ENCODE data around the gene RBM10. TPM values are rescaled to one million over a fixed set of nuclear protein-coding genes. Genes with fewer than 3 reads are reported as not detected.

The RBM10 gene
- total and polyA plus RNA-seq, 2 donors (not counting 1 experiment from before 2014, with no cell fraction given) = 48.7 to 51.6 TPM

- ATAC-seq (ENCODE audit: low read depth) (no peak), DNase-seq (no peak)
- CTCF ChIA-PET = interaction anchor here (0.5 kb wide), 1 partner anchor 191 kb away, joined by 3 read pairs; no protein-coding TSS in a partner anchor
- peaks cover 0 to 46% of the 10 kb centered on the region in 2 experiments for H3K36me3 ChIP-seq (replicated peaks in 1 of 2; ENCODE audit: control extremely low read depth in 1 of 2, control insufficient read depth in 1 of 2, extremely low read depth in 1 of 2, insufficient read depth in 2 of 2, low read length in 1 of 2)
- intact Hi-C loops (cut with micrococcal nuclease) = no loop called here
- H3K9me3 ChIP-seq (ENCODE audit: control extremely low read depth in 1 of 3, control insufficient read depth in 2 of 3, insufficient read depth in 1 of 3, low read length in 2 of 3) = no peaks in the 10 kb centered on the region
- no peak overlapping the region for H3K27ac Mint-ChIP-seq
- H3K27me3 ChIP-seq (replicated peaks in 1 of 4; ENCODE audit: control extremely low read depth in 1 of 4, control insufficient read depth in 3 of 4, insufficient read depth in 4 of 4, low read length in 3 of 4) = no peaks in the 10 kb centered on the region
- H3K27me3 Mint-ChIP-seq = no peaks in the 10 kb centered on the region
- no peak overlapping the region for H3K27ac ChIP-seq (ENCODE audit: low read length in 2 of 2)
- no peaks in the 10 kb centered on the region for H3K4me1 ChIP-seq (ENCODE audit: control insufficient read depth in 2 of 2, insufficient read depth in 2 of 2, low read length in 2 of 2)
- peaks cover under 1% of the 10 kb centered on the region for H4K20me1 ChIP-seq (ENCODE audit: control insufficient read depth, insufficient read depth, low read length, poor library complexity, severe bottlenecking)
- no peaks in the 10 kb centered on the region for H3K9me3 Mint-ChIP-seq (ENCODE audit: insufficient read depth)
- no peak overlapping the region for H2AFZ ChIP-seq (ENCODE audit: insufficient read depth, low read depth, low read length, poor library complexity, severe bottlenecking)
- H3K4me3 ChIP-seq (ENCODE audit: control extremely low read depth in 1 of 5, extremely low read depth in 1 of 5, insufficient read depth in 1 of 5, low read depth in 2 of 5, low read length in 4 of 5) = no peak overlapping the region
- TF ChIP-seq EZH2 (IDR thresholded peaks at IDR 0.05; ENCODE audit: borderline replicate concordance, insufficient read depth, low read depth, low read length, poor library complexity, severe bottlenecking) = no peak
- no peak for TF ChIP-seq CTCF (IDR thresholded peaks at IDR 0.05)
- no peaks in the 10 kb centered on the region for H3K4me1 Mint-ChIP-seq
- WGBS (ENCODE audit: insufficient coverage) = 0% methylated on average over 1 of the region's 2 CpGs
- no peak overlapping the region for H3K4me3 Mint-ChIP-seq
- peaks cover under 1% of the 10 kb centered on the region for H3K79me2 ChIP-seq (ENCODE audit: control insufficient read depth, insufficient read depth, low read length)
- POLR2A ChIA-PET = no interaction called here
- no peak overlapping the region for H3K4me2 ChIP-seq (replicated peaks; ENCODE audit: low read depth, low read length, poor library complexity, severe bottlenecking)
- H3K9ac ChIP-seq (ENCODE audit: low read length) = no peak overlapping the region
Observed at GRCh38 chrX:47177079-47177478, 32.1 kb downstream of the RBM10 start.

GRCh38 chrX:47178337-47178736, 33.3 kb downstream of the RBM10 start:
- Histone ChIP-seq H3K79me2 (ENCODE audit: control insufficient read depth, insufficient read depth, low read length) (no peaks in the 10 kb centered on the region), H2AFZ (ENCODE audit: insufficient read depth, low read depth, low read length, poor library complexity, severe bottlenecking) (no peak overlapping the region), H4K20me1 (ENCODE audit: control insufficient read depth, insufficient read depth, low read length, poor library complexity, severe bottlenecking) (no peaks in the 10 kb centered on the region), H3K4me3 (ENCODE audit: control extremely low read depth in 1 of 5, extremely low read depth in 1 of 5, insufficient read depth in 1 of 5, low read depth in 2 of 5, low read length in 4 of 5) (no peak overlapping the region), H3K9ac (ENCODE audit: low read length) (no peak overlapping the region), H3K9me3 (ENCODE audit: control extremely low read depth in 1 of 3, control insufficient read depth in 2 of 3, insufficient read depth in 1 of 3, low read length in 2 of 3) (no peaks in the 10 kb centered on the region), H3K27me3 (replicated peaks in 1 of 4; ENCODE audit: control extremely low read depth in 1 of 4, control insufficient read depth in 3 of 4, insufficient read depth in 4 of 4, low read length in 3 of 4) (no peaks in the 10 kb centered on the region), H3K36me3 (replicated peaks in 1 of 2; ENCODE audit: control extremely low read depth in 1 of 2, control insufficient read depth in 1 of 2, extremely low read depth in 1 of 2, insufficient read depth in 2 of 2, low read length in 1 of 2) (peaks cover 0 to 51% of the 10 kb centered on the region in 2 experiments), H3K4me2 (replicated peaks; ENCODE audit: low read depth, low read length, poor library complexity, severe bottlenecking) (no peak overlapping the region), H3K4me1 (ENCODE audit: control insufficient read depth in 2 of 2, insufficient read depth in 2 of 2, low read length in 2 of 2) (no peaks in the 10 kb centered on the region), H3K27ac (ENCODE audit: low read length in 2 of 2) (no peak overlapping the region)
- no peak overlapping the region for H3K27ac Mint-ChIP-seq
- POLR2A ChIA-PET = no interaction called here
- no peak for DNase-seq
- H3K9me3 Mint-ChIP-seq (ENCODE audit: insufficient read depth) = no peaks in the 10 kb centered on the region
- no peaks in the 10 kb centered on the region for H3K27me3 Mint-ChIP-seq
- CTCF ChIA-PET = no interaction called here
- H3K4me3 Mint-ChIP-seq = no peak overlapping the region
- no peak for ATAC-seq (ENCODE audit: low read depth)
- WGBS (ENCODE audit: insufficient coverage) = 100% methylated on average over 2 of the region's 5 CpGs
- TF ChIP-seq EZH2 (IDR thresholded peaks at IDR 0.05; ENCODE audit: borderline replicate concordance, insufficient read depth, low read depth, low read length, poor library complexity, severe bottlenecking) (no peak), CTCF (IDR thresholded peaks at IDR 0.05) (no peak)
- intact Hi-C loops (cut with micrococcal nuclease) = no loop called here
- H3K4me1 Mint-ChIP-seq = no peaks in the 10 kb centered on the region
